Head of caudate nucleus (tissue), 42 donors: Measurements from ENCODE around the gene OPRL1.

Experiments
- DNase-seq, 42 donors: peaks; one replicate each; pipeline versions ENCODE4 v3.0.0 to v3.0.0-alpha.2; 2020 to 2021; ENCODE audit warnings: mixed read lengths in 7 of 42
- intact Hi-C: fragments of 100-400 bp; cut with DNase I; formaldehyde crosslinking; loops from one replicate; pipeline ENCODE4 v1.15.0; 2022

The OPRL1 gene

DNA sequence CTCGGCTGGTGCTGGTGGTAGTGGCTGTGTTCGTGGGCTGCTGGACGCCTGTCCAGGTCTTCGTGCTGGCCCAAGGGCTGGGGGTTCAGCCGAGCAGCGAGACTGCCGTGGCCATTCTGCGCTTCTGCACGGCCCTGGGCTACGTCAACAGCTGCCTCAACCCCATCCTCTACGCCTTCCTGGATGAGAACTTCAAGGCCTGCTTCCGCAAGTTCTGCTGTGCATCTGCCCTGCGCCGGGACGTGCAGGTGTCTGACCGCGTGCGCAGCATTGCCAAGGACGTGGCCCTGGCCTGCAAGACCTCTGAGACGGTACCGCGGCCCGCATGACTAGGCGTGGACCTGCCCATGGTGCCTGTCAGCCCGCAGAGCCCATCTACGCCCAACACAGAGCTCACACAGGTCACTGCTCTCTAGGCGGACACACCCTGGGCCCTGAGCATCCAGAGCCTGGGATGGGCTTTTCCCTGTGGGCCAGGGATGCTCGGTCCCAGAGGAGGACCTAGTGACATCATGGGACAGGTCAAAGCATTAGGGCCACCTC, 18.7 kb downstream of the OPRL1 start:
- DNase-seq: peak in 3 of 42 donors; percentile 1 to 5 (median 1)
- intact Hi-C loops: no loop called here

DNA sequence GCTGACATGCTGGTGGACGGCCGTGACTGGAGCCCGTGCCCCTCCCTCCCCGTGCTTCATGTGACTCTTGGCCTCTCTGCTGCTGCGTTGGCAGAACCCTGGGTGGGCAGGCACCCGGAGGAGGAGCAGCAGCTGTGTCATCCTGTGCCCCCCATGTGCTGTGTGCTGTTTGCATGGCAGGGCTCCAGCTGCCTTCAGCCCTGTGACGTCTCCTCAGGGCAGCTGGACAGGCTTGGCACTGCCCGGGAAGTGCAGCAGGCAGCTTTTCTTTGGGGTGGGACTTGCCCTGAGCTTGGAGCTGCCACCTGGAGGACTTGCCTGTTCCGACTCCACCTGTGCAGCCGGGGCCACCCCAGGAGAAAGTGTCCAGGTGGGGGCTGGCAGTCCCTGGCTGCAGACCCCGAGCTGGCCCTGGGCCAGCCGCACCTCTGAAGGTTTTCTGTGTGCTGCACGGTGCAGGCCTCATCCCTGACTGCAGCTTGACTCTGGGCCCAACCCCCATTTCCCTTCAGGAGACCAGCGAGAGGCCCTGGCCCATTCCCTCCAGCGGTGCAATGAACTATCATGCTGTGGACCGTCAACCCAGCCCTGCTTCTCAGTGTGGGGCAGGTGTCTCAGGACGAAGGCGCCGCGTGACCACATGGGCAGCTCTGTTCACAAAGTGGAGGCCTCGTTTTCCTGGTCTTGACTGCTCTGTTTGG, 19.4 kb downstream of the OPRL1 start:
- intact Hi-C loops: no loop called here
- peak in 21 of 42 donors; percentile 3 to 76 (median 53) for DNase-seq

DNA sequence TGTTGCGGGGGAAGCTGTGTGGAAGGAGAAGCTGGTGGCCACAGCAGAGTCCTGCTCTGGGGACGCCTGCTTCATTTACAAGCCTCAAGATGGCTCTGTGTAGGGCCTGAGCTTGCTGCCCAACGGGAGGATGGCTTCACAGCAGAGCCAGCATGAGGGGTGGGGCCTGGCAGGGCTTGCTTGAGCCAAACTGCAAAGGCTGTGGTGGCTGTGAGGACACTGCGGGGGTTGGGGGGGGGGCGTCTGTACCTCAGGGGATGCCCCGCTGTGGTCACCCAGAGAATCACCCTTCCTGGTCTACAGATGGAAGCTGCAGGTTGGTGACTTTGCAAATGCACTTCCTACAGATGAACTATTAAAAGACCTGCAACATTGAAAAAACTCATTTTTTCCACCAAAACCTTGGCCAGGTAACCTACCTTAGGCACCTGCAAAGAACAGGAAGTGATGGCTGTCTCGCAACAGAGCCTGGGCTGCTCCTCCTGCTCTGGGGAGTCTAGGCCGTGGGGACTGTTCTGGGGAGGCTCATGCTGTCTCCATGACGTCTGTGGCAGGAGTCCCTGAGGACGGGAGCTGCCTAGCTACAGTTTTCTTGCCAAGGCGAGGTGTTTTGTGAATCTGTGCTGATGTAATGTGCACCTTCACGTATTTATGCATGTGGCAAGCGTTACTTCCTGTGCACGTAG, 20.1 kb downstream of the OPRL1 start:
- peak in 10 of 42 donors; percentile 2 to 55 (median 20) for DNase-seq
- intact Hi-C loops: no loop called here

DNA sequence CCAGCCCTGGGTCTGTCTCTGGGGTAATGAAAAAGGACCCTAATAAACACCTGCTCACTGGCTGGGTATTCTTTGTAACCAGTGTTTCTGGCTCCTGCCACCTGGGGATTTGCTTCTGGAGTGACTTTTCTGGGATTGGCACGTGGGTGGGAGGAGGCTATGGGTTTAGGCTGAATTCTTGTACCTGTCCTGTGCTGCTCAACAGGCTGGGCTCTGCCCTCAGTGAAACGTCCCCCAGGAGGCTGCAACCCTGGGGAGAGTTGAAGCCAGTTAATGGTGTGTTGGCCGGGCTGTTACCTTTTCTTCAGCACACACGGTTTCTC, 20.6 kb downstream of the OPRL1 start:
- intact Hi-C loops: no loop called here
- DNase-seq: peak in 12 of 42 donors; percentile 3 to 36 (median 14)

DNA sequence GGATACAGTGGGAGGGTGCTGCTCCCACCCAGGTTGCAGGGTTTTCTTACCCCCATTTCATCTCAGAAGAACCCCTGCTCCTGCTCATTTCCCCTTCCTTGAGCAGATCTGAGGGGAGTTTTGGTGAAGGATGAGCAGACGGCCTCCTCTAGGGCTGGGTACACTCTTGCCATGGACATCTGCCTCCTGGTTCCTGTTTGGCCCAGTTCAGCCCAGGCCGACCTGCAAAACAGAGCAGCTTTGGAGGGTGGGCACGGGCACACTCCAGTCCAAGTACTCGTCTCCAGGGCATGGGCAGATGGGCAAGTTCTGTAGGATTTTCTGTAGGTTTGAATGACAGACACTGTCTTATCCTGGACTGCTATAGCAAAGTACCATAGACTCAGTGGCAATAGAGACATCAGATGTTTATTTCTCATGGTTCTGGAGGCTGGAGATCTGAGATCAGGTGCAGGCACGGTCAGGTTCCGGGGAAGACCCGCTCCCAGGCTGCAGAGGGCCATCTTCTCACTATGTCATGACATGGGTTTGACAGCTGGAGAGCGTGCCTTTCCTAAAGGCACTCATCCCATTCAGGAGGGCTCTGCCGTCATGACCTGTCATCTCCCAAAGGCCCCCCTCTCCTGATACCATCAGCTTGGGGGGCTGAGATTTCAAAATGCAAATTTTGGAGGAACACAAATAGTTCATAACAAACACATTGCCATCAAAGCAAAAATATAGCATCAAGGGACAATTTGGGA, 21.2 kb downstream of the OPRL1 start:
- intact Hi-C loops: no loop called here
- peak in 16 of 42 donors; percentile 0 to 29 (median 6) for DNase-seq

DNA sequence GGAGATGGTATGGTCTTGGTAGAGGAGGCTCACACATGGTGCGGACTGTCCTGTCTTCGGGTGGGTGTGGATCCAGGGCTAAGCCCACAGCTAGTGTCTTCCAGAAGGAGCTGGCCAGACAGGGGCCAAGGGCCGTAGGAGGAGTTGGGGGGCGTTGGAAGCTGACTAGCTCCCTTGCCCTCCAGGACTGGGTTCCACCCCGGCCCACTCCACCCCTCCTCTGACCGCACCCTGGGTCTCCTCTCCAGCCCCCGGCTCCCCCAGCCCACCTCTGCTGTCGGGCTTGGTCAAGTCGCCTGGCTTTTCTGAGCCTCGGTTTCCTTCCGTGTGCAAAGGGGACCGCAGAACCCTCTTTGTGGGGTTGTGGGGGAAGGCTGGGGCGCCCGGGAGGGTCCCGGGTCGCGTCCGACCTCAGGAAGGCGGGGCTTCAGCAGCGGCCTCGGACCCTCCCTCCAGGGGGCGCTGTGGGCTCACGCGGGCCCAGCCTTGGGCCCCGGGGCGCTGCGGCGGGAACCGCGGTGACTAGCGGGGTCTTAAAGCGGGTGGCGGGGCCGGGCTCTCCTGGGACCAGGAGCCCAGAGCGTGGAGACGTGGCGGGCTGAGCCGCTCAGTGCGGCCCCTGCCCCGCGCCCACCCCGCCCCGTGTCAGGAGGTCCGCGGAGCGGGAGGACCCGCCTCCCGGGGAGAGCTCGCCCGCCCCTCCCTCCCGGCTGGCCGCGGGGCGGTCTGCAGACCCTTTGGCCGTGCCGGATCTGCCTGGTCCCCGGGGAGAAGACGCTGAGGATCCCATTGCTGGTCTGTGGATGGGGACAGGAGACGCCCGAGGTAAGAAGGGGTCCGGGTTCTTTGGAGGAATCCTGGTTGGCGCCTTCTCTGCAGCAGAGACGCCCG, 22.1 kb downstream of the OPRL1 start:
- intact Hi-C loops: no loop called here
- peak in 26 of 42 donors; percentile 3 to 67 (median 26) for DNase-seq

DNA sequence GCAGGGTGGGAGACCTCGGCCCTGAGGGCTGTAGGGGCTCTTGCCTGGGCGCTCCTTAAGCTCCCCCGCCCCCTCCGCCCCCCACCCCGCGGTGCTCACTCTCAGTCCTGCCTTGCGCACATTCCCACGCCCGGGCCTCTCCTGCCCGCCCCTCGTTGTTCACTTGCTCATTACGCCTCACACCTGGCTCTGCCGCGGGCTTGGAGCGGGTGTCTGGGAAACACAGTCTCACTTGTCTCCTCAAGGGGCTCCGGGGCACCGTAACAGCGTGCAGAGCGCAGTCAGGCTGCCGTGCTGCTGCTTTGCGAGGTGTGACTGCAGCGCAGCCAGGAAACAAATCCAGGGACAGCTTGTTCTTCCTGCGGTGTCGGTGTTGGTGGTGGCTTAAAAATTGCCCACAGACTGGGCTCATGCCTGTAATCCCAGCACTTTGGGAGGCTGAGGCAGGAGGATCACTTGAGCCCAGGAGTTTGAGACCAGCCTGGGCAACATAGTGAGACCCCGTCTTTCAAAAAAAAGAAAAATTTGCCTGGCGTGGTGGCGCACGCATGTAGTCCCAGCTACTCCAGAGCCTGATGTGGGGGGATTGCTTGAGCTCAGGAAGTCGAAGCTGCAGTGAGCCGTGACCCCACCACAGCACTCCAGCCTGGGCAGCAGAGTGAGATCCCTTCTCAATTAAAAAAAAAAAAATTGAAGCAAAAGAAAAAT, 22.9 kb downstream of the OPRL1 start:
- DNase-seq: peak in 35 of 42 donors; percentile 2 to 65 (median 39)
- intact Hi-C loops: no loop called here

DNA sequence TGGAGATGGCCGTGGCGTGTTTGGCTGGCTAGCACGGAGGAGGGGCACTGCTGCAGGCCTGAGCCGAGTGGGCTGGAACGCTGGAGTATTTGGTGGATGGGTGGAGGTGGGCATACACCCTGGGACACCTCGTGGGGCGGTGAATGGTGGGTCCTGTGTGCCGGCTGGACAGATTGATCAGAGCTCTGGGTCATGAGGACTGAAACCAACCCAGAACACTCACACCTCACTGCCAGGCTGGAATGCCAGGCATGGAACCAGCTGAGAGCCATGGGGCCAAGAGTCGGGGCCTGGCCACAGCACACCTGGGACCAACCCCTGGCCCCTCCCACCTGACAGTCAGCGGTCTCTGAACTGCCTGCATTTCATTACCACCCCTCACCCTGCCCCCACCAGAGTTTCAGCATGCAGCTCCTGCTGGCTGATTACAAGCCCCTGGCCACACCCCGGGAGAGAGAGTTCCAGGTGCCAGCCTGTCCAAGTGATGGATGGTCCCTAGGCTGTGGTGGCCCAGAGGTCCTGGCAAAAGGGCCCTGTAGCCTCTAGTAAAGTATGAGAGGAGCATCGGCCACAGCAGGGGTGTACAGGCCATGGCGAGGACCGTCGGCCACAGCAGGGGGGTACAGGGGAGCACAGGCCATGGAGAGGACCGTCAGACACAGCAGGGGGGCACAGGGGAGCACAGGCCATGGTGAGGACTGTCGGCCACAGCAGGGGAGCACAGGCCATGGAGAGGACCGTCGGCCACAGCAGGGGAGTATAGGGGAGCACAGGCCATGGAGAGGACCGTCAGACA, 24.2 kb downstream of the OPRL1 start:
- intact Hi-C loops: no loop called here
- DNase-seq: peak in 19 of 42 donors; percentile 0 to 41 (median 7)

DNA sequence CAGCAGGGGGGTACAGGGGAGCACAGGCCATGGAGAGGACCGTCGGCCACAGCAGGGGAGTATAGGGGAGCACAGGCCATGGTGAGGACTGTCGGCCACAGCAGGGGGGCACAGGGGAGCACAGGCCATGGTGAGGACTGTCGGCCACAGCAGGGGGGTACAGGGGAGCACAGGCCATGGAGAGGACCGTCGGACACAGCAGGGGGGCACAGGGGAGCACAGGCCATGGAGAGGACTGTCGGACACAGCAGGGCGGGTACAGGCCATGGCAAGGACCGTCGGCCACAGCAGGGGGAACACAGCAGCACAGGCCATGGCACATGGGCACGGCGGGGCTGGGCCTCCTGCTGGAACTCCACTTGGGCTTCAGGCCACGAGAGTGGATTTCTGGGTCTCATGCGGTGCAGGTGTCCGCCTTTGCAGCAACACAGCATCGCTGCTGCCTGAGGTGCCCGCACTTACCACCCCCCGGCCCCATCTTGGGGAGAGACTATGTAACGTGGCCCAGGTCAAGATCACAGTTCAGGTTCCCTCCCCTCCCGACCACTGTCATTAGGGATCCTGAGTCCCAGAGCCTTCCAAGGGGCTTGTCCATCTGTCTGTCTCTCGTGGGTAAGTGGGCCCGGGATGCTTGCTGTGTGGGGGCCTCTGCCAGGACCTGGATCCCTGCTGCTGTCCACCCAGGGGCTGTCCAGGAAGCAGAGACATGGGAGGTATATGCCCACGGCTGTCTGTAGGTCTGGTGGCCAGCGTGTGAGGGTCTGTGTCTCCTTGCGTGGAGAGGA, 25.0 kb downstream of the OPRL1 start:
- intact Hi-C loops: no loop called here
- peak in 13 of 42 donors; percentile 0 to 35 (median 7) for DNase-seq

DNA sequence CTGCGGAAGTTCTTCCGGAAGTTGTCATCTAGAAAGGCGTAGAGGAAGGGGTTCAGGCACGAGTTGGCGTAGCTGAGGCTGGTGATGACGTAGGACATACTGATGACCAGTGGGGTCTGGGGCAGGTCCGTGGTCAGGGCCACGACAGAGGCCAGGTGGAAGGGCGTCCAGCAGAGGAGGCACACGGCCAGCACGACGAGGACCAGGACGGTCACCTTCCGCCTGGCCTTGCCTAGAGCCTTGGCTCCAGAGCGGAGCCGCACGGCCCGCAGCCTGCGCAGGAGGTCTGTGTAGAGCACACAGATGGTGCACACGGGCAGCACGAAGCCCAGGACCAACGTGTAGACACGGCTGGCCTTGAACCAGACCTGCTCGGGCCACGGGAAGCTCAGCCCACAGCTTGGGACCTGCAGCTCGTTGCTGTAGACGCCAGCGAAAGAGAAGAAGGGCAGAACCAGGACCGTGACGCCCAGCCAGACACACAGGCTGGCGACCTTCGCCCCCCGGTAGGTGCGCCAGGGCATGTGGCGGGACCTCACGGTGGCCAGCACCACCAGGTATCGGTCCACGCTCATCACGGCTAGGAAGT, 26.1 kb downstream of the OPRL1 start:
- intact Hi-C loops: no loop called here
- DNase-seq: peak in 11 of 42 donors; percentile 1 to 33 (median 10)

DNA sequence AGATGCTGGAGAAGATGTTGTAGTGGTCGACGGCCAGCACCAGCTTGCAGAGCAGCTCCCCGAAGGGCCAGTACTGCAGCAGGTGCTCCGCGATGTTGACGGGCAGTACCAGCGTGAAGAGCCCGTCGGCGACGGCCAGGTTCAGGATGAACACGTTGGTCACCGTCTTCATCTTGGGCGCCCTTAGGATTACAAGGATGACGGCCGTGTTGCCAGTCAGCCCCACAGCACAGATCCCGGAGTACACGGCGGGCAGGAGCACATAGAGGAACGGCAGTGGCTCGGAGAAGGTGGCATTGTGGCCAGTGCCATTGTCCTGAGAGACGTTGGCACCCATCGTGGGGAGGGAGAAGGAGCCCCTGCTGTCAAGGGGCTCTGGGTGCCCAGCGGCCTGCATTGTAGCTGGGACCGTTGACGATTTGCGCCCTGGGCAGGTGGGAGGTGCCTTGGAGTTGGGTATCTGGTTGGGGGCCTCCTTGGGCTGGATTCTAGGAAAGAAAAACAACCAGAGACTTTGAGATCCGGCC, 26.6 kb downstream of the OPRL1 start:
- DNase-seq: peak in 15 of 42 donors; percentile 1 to 33 (median 9)
- intact Hi-C loops: no loop called here

DNA sequence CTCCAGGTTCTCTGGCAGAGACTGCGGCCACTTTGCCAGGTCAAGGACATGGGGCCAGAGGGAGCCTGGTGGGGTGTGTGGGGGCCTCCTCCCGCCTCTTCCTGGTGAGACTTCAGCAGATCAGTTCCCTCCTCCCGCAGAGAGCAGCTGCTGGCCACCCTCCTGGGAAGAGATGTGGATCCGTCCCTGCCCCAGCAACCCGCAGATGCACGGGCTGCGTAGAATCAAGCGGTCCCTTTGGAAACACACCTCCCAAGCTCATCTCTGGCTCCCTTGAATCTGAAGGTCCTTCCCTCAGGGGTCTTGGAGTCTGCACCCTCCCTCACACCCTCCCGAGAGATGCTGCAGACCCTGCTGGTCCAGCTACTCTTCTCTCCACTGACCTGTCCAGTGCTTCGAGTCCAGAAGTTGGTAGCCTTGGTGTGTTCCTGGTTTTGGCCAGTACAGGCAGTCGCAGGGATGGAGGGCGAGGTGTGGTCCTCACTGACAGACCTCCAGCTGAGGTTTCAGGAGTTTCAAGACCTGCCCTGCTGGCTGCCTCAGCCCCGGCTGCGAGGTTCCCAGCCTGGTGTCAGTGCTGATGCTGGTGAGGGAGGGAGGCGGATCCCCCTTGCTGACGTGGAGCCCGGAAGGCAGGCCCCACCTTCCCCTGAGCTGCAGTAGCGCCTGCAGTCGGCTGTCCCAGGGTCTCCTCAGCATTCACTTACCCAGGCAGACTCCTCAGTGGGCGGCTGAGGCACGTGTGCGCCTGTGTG, 27.3 kb downstream of the OPRL1 start, which contains the start of gene NPBWR2:
TSS of gene NPBWR2 (minus strand) at position 585 of the 755 bp plus-strand sequence. CDS start 734 bp downstream, outside the sequence.
- DNase-seq: peak in 29 of 42 donors; percentile 6 to 68 (median 37)
- intact Hi-C loops: no loop called here

DNA sequence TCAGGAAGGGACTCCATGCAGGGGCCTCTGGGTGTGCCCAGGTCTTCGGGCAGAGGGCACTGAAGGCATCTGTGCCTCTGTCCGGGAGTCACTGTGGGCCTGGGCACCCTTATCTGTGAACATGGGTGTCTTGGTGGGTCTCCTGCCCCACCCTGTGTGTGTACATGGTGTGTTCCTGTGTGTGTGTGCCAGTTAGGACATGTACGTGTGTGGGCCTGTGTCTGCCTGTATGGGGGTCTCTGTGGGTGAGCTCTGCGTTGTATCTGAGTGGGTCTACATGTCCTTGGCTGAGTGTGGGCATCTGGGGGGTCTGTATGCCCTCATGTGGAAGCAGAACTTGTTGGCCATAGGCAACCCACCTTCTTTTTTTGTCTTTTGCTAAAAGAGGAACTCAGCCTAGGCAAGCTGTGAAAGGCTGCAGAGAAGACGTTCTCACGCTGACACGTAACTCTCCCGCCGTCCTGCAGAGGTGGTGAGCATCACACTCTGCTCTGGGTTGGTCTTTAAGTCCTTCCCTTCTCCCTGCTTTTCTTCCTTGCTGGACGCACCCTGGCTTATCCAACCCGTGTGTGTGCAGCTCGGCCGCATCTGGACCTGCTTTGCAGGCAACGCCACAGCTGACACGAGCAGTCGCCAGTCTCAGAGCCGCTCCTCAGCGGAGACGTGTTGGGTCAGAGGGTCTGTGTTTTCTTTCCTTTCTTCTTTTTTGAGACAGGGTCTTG, 28.0 kb downstream of the OPRL1 start:
- peak in 24 of 42 donors; percentile 1 to 42 (median 12) for DNase-seq

More for the DNA sequence above, 28.0 kb downstream of the OPRL1 start:
- intact Hi-C loops: no loop called here
